HG02981 (cell line): ENCODE data around the gene PDE3B.
A peak's percentile ranks its signal among the peaks of the same experiment; 100 is the strongest.
"Not testable (repeated sequence)": the region's sequence is repeated elsewhere in the genome, so short reads cannot be mapped to it uniquely, and the experiment has no call there.

Experiments
- ATAC-seq: cut with Tn5 transposase; IDR thresholded peaks from one replicate; pipeline ENCODE4 v1.9.1; 2021; ENCODE audit warnings: mild to moderate bottlenecking, moderate library complexity; ENCODE audit not compliant: unreplicated experiment

The PDE3B gene

DNA sequence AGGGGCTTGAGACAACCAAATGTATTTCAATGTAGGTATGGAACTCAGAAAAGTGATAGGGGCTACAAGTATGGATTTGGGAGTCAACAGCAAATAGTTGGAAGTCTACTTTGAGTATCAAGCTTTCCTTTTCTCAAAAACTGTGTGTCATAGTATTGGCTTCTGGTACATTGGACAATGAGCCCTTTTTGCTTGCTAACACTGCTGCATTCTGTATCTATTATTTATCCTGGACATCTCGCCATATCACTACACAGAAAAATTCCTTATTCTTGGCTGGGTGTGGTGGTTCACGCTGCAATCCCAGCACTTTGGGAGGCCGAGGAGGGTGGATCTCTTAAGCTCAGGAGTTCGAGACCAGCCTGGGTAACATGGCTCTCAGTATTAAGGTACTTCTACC, 230.0 kb downstream of the PDE3B start:
- ATAC-seq = no peak

DNA sequence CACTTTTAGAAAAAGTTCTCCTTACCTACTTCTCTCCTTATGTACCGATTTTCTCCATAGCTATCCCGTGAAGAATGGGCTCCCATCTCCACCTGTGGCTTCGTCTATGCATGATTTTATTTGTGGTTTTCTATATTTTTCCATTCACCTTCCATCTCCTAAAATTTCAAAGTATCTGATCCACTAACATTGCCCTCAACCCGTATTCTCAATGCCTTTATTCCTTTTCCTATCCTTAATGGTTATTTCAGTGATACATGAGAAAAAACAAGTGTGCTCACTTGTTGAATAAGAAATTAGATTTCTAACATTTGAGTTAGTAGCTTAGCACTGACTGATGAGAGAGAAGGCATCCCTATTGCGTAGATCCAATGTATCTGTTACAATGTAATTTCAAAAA, 231.6 kb downstream of the PDE3B start:
- ATAC-seq = no peak

DNA sequence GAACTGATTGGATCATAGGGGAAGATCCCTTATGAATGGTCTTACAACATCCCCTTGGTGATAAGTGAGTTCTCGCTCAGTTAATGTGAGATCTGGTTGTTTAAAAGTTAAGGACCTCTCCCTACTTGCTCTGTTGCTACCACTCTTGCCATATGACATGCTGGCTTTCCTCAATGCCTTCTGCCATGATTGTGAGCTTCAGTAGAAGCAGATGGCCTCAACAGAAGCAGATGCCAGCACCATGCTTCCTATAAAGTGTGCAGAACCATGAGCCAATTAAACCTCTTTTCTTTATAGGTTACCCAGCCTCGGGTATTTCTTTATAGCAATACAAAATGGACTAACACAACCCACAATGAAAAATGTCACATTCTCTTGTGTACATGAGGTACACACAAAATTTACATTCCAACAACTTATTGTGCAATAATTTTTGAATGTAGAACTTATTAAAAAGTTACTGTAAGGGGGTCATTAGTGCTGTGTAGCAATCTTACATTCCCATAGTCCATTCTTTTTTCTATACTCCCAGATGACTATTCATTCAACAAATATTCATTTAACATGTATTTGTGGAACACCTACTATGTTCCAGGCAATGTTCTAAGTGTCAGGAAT, 238.1 kb downstream of the PDE3B start:
- no peak for ATAC-seq

DNA sequence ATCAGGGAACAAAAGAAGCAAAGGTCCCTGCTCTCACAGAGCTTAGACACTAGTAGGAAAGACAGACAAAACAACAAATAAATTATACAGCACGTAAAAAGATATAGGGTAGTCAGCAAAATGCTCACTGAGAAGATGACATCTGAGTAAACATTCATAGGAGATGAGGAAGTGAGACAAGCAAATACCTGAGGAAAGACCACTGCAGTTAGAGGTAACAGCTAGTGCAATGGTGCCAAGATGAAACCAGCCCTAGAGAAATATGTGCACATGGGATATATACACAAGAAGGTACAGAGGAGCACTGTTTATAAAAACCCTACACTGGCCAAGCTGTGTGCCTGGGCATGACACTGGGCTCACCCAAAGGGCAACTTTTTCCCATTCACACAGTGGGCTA, 238.6 kb downstream of the PDE3B start:
- ATAC-seq = no peak

DNA sequence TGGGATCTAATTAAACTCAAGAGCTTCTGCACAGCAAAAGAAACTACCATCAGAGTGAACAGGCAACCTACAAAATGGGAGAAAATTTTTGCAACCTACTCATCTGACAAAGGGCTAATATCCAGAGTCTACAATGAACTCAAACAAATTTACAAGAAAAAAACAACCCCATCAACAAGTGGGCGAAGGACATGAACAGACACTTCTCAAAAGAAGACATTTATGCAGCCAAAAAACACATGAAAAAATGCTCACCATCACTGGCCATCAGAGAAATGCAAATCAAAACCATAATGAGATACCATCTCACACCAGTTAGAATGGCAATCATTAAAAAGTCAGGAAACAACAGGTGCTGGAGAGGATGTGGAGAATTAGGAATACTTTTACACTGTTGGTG, 240.1 kb downstream of the PDE3B start:
- ATAC-seq = not testable (repeated sequence)

DNA sequence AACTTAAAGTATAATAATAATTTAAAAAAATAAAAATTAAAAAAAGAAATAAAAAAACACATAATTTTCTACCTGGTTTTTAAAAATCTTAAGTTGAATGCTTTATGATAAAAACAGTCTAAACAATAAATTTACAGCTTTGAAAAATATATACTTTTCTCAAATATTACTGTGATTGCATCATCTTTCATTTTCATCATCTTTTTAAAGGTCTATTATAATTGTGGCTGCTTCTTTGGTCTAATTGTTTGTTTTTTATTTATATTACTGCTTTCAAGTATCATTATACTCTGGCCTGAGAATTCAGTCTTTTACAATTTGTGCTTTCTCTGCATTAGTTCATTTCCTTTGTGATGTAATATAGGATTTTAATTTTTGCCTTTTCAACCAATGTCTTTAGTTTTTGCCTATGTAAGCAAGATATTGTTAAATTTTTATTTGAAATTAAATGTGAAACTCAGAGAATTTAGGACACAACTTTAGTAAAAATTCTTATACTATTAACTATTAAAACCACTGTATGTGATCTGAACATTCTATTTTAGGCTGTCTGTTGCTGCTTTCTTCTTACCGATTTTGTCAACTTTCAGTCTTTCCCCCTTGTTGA, 241.2 kb downstream of the PDE3B start:
- no peak for ATAC-seq

DNA sequence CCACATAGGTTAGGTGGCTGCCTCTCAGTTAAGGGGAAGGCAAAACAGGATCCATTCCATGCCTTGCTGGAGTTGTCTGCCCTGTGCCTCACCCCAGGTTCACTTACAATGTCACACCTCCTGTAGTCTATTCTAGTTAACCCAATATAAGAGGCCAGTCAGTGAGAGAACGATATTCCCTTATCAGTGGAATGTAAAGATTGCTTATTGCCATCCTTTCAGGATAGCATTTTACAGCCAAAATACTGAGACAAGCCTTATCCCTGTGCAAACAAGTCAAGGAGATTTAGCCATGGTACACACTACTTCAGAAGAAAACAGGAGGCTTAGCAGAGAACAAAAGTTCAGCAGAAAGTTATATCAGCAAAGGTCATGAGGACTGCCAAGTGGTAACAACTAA, 242.9 kb downstream of the PDE3B start:
- no peak for ATAC-seq

DNA sequence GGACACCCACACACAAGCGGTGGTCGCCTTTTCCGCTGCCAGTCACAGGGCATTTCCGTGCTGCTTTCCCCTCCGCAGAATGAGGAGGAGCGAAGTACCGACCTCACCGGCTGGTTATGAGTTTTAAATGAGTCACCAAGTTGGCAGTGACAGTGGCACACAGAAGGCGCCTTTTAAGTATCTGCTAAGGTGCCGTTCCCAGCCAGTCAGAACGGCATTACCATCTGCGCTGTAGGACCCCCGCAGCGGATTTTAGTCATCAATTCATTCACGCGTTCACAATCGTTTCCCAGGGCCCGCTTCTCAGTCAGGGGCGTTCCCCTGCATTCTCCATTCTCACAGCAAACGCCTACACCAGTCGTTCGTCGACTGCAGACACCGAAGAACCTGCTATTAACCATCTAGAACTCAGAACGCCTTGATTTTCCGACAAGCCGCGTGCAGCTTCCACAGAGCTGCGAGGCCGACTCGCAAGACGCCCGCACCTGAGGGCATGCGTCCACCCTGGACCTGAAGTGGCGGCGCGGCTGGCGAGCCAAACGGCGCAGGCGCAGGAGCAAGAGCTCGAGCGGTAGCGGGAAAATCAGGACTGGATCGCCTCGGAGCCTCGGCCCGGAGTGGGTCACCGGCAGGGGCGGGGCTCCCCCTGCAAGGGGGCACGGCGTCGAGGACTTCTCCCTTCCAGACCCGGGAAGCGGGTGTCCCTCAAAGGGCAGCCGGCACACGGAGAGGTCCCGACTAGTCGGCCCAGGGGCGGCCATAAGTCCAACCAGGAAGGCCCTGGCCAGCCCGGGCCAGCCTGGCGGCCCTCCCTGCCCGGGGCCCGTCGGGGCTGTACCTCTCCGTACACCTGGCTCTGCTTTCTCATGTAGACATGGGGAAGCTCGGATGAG, 247.8 kb downstream of the PDE3B start:
- ATAC-seq = peak; percentile 47

DNA sequence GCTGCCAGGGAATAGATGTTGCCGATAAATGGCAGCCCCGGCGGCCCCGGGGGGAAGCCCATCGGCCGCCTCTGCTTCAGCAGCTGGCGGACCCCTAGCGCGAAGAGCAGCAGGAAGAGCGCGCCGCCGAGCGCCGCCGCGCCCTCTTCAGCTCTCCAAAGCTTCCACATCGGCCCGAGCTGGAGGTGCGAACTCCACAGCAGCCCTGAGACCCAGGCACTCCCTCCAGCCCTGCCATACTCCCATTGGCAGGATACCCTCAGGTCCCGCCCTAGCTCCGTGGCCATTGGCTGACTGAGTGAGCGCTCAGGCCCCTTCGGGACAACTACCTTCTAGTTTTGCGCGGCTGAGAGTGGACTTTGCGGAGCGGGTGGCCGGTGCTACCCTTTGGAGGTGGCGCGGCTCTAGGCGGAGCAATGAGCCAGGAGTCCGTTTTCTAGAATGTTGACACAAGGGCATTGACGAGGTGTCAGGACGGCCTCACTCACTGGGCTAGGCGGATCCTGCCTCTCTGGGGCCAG, 248.5 kb downstream of the PDE3B start, which contains the start of gene CYP2R1:
CYP2R1 (minus strand) TSS at position 196 of the 521 bp plus-strand sequence; CDS start at position 170, 26 bp downstream.
- ATAC-seq = peak; percentile 94

DNA sequence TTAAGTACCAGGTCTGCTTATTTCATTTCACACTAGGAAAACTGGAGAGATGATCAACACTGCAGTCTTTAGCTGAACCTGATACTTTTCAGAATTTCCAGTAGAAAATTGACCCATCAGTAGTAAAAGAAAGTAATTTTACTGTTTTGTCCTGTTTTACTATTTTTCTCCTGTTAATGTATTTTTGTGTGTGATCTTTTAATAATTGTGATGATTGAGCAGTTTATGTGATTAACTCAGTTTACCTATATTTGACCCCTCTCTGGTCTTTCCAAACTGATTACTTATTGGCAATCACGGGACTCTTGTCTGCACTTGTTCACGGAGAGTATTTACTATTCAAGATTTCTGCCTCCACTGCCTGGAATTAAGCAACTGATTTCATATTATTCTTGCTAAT, 249.0 kb downstream of the PDE3B start:
- ATAC-seq = no peak

DNA sequence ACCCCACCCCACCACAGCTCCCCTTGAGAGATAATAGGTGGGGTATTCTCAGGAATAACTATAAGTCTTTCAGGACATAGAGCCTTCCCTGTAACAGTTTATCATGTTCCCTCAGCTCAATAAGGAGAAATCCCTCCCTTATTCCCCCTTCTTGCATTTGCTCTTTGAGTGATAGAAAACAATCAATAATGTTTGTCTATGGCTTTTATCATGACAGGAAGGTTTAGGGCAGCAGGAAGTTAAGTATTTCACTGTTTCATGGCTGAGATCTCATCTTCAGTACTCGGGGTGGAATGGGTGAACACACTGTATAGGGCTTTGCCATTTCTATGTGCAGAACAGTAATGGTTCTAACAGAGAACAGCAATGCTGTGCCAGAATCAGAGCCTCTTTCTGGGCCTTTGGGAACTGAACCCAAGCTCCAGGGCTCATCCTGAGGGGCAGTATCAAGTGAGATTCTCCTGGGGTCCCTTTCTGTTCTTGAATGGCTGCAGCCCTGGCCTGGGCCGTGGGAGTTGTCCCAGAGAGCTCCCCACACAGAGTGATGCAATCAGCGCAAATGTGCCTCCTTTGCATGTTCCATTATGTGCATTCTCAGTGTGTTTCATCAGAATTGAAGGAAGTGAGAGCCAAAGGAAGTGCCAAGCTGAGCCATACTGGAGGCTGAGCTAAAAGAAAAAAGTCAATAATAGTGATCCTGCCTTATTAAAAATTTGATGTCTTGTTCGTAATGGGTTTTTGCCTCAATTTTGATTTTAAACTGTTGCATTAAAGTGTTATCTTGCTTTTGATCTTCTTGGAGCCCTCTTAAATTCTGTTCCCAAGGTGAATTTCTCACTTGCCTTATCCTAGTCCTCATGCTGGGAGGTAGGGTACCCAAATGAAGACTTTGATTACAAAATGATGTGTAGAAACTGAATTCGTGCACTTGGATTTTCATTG, 251.3 kb downstream of the PDE3B start:
- ATAC-seq = no peak

DNA sequence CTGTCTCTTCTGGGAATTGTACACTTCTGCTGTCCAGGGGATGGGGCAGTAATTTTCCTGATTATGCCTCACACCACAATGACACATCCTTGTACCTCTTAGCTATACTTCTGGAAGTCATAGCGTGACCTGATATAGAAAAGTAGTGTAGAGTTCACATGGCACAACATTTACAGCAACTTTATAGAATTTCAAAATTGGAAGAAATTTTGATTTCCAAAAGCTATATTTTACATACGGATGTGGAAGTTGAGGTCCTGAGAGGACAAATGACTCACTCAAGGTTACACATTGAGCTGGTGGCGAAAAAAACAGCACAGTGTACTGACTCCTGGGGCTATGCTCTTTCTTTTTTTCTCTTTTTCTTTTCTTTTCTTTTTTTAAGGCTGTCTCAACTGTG, 254.8 kb downstream of the PDE3B start:
- ATAC-seq = no peak

DNA sequence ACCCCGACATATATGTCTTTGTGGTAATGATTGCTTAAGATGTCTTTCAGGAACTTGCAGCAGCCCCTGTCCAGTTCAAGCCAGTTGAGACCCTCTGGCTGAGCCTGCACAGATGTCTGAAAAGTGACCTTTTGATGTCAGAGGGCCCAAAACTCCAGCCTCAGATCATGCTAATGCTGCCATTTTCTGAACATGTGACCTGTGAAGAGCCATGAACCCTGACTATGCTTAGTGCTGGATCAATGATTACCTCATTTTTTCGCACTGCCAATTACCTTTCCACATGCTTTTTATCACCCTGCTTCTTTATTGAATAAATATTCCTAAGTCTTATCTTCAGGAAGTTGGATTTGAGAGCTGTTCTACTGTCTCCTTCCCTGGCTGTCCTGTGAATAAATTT, 255.3 kb downstream of the PDE3B start:
- no peak for ATAC-seq

DNA sequence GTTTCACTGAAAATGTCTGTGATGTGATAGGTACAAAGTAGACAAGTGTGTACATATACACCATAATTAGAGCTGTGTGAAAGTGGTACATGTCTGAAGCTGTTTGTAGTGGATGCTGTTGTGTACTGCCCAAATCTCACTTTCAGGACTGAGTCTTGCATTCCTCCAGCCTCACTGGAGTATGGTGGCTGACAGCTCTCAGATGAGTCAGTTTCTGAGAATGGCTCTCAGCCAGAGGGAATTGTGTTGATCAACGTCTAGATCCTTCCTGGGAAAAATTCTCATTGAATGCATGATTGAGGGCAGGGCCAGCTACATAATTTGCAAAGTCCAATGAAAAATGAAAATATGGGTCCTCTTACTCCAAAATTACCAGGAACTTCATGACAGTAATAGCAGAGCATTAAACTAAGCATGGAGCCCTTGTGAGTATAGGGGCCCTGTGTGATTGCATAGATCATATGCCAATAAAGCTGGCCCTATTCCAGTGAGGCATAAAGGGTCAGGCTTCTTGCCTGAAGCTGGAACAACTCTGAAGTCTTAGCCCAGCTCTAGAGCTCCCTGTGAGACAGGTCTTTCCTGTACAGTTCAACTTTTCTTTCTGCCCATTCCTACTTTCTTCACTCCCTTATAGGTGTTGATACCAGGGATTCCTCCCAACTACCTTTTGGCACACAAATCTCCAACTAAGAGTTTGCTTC, 259.2 kb downstream of the PDE3B start:
- no peak for ATAC-seq

DNA sequence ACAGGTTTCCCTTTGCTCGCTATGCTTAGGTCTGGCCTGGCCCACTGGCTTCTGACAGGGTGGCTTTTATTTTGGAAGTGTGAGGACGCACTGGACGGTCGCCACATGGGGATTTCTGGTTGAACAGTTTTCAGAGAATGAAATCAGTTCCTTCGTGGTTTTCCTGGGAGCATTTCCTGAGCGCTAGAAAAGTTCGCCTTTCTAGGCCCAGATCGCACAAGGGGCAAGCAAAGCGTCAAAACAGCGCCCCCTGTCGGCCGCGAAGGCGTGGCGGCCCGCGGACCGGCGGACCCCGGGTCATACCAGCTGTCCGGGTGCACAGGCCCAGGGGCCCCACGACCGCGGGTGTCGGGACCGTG, 261.1 kb downstream of the PDE3B start:
- peak; percentile 32 for ATAC-seq

DNA sequence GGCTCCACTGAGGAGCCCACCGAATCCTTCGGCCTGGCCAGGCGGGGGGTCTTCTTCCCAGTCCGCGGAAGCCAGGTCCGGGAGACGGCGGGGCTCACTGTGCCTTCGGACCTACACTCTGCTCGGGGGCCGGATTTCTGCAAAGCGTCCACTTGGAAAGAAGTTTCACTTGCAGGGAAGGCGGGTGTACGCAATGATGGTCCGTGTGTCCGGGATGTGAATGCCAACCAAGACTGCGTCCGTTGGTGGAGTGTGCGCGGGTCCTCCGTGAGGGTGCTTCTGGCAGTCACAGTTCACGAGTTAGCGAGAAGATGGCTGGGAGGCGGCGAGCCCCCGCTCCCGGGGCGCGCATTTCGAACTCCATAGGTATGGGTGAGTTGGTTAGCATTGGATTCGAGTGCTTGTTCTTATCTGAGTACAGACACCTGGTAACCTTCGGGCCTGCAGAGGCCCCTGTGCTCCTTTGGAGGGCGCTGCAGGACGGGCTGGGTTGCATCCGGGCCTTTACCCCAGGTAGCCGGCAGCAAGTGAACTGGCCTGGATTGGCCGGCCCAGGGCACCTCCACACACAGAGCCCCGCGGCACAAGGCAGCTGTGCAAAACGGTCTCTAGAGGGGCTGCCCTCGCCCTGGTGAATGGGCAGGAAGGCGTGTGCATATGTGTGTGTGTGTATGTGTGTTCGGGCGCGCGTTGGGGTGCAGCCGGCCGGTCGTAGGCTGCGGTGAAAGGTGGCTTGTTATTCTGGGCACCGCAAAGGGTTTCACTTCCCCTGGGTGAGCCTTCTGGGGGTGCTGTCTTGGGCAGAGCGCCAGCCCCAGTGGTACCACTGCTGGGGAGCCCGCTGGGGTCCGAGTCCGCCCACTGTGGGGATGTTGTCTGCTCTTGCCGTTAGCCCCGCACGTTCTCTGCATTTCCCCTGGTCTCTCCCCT, 261.8 kb downstream of the PDE3B start:
- peak; percentile 69 for ATAC-seq

DNA sequence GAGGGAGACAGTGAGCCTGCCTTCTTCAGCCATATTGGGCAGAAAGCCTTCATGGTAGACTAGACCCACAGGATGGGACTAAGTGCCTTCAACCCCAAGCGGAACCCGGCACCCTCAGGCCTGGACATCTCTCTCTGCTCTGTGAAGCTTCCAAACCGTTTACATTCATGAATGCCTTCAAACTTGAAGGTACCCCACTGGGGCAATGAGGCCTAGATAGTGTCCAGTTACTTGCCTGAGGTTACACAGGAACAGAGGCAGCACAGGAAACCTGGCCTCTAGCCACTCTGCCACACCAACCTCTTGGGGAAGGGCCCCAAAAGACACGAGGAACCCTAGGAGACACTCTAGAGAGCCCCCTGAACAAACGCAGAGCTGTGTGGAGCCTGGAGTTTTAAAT, 263.0 kb downstream of the PDE3B start:
- ATAC-seq = no peak

DNA sequence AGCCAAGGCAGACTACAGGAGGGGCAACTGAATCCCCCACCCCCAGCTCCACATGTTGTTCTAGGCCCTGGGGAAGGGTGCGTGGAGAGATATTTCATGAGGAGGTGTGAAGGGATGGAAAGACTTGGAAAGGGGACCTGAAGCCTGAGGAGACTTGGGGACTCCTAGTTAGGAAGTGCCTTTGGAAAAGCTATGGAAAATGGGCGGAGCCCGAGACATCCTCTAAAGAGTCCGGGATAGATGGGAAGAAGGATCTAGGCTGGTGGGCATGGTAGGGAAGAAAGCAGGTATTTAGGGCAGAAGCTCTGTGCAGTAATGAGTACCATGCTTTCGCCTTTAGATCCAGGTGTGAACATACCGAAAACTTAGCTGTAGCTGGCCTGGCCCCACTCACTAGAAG, 263.4 kb downstream of the PDE3B start:
- ATAC-seq = no peak
